GM12878 (cell line): ENCODE results near the gene ADGRE3. TPM values are rescaled to one million over a fixed set of nuclear protein-coding genes. Genes with fewer than 3 reads are reported as not detected.
A peak's percentile ranks its signal among the peaks of the same experiment; 100 is the strongest.

Experiments used
- ATF3 ChIP-seq: IDR thresholded peaks from 2 replicates; pipeline ENCODE4 v1.6.1; 2011; ENCODE audit warnings: low read depth, mild to moderate bottlenecking, low read length, moderate library complexity, borderline replicate concordance; ENCODE audit errors: extremely low read depth
- HCFC1 ChIP-seq: fragments of 150-350 bp; IDR thresholded peaks from 2 replicates; pipeline ENCODE4 v1.6.1; 2014; ENCODE audit warnings: low read length
- NKRF ChIP-seq: fragments of 450-650 bp; conservative IDR thresholded peaks from 2 replicates; pipeline ENCODE4 v1.6.1; 2017; ENCODE audit warnings: mild to moderate bottlenecking, moderate library complexity
- PBX3 ChIP-seq: IDR thresholded peaks from 2 replicates; pipeline ENCODE4 v1.6.1; 2011; ENCODE audit warnings: mild to moderate bottlenecking, low read depth, low read length, moderate library complexity; ENCODE audit not compliant: insufficient replicate concordance
- USF1 ChIP-seq: IDR thresholded peaks from 2 replicates; pipeline ENCODE4 v1.6.1; 2011; ENCODE audit warnings: borderline replicate concordance, low read depth, mild to moderate bottlenecking, moderate library complexity, mixed read lengths, low read length; ENCODE audit not compliant: insufficient read depth; ENCODE audit errors: extremely low read length
- USF2 ChIP-seq: IDR thresholded peaks from 2 replicates; pipeline ENCODE4 v1.6.1; 2011; ENCODE audit warnings: low read depth, low read length, improper control_type of control experiment, borderline replicate concordance
- polyA plus RNA-seq, 11 experiments: library from polyadenylated mRNA; depleted of rRNA in 4 of 11; unstranded in 6 of 11; stranded (reverse) in 5 of 11; fragments of >200 nt; fragmentation: Nextera tagmentation in 4 of 11; fragmentation: Illumina TruSeq in 1 of 11; extraction: Ambion mirVana in 4 of 11; extraction: Trizol in 1 of 11; gene quantifications; 1 replicate in 1 of 11; 2 replicates in 10 of 11; pipeline versions ENCODE4 v1.2.1 to v1.2.3, GENCODE V29; 2011 to 2016; ENCODE audit warnings: inconsistent platforms in 2 of 11, missing spikeins in 2 of 11, low read depth in 1 of 11
- total RNA-seq, 4 experiments: library from RNA; depleted of rRNA in 3 of 4; stranded (reverse); fragments of >200 nt in 3 of 4; fragmentation: Illumina TruSeq in 1 of 4; extraction: Trizol in 1 of 4; gene quantifications; 2 replicates each; pipeline versions ENCODE4 v1.2.1 to v1.2.3, GENCODE V29; 2013 to 2021

ADGRE3 gene
- total and polyA plus RNA-seq, 10 of the 15 experiments (the other 5 are each of a cell fraction or from before 2014, with no cell fraction given): 0.04 to 0.10 (median 0.05) TPM; not detected in 6

GRCh38 chr19:14632286-14632685 is 42.4 kb downstream of the ADGRE3 start (continued):
- TF ChIP-seq PBX3: no peak
- peak; percentile 76 for TF ChIP-seq HCFC1
- TF ChIP-seq USF2: peak; percentile 22; the same call in 1 of the 2 replicates
- TF ChIP-seq NKRF: no peak
- peak; percentile 43 for TF ChIP-seq USF1
- TF ChIP-seq ATF3: peak; percentile 61; the same call in 1 of the 2 replicates
